HepG2 (cell line): Measurements from ENCODE around the gene AGPAT3. TPM values are rescaled to one million over a fixed set of nuclear protein-coding genes. Genes with fewer than 3 reads are reported as not detected.

ENCODE experiments used
- CEBPB ChIP-seq: IDR thresholded peaks from 2 replicates; pipeline ENCODE4 v1.6.1; 2011; ENCODE audit warnings: low read depth, low read length, improper control_type of control experiment, borderline replicate concordance
- CSRNP1 ChIP-seq: sonication (generic); formaldehyde crosslinking; IDR thresholded peaks from 2 replicates; pipeline ENCODE4 v1.8.1; 2023; ENCODE audit warnings: mild to moderate bottlenecking, missing genetic modification reagents
- HCFC1 ChIP-seq: fragments of 150-350 bp; IDR thresholded peaks from 2 replicates; pipeline ENCODE4 v1.6.1; 2014; ENCODE audit warnings: low read depth, low read length
- HOXA5 ChIP-seq: sonication (generic); formaldehyde crosslinking; IDR thresholded peaks from 2 replicates; pipeline ENCODE4 v1.4.0; 2020; ENCODE audit warnings: missing genetic modification reagents
- KLF9 ChIP-seq: IDR thresholded peaks from 2 replicates; pipeline ENCODE4 v1.6.1; 2016; ENCODE audit warnings: low read depth
- MAFF ChIP-seq: IDR thresholded peaks from 2 replicates; pipeline ENCODE4 v1.6.1; 2011; ENCODE audit warnings: low read depth, low read length, improper control_type of control experiment
- NFAT5 ChIP-seq: sonication (generic); formaldehyde crosslinking; IDR thresholded peaks from 2 replicates; pipeline ENCODE4 v1.4.0; 2020; ENCODE audit warnings: missing genetic modification reagents
- NFE2 ChIP-seq: sonication (generic); formaldehyde crosslinking; IDR thresholded peaks from 2 replicates; pipeline ENCODE4 v1.4.0; 2020; ENCODE audit warnings: missing genetic modification reagents
- PLSCR1 ChIP-seq: sonication (generic); formaldehyde crosslinking; IDR thresholded peaks from 2 replicates; pipeline ENCODE4 v1.5.0; 2020; ENCODE audit warnings: missing genetic modification reagents, mild to moderate bottlenecking, borderline replicate concordance
- RAD51 ChIP-seq: fragments of 450-650 bp; IDR thresholded peaks from 2 replicates; pipeline ENCODE4 v1.6.1; 2016; ENCODE audit warnings: borderline replicate concordance
- ZNF431 ChIP-seq: sonication (generic); formaldehyde crosslinking; IDR thresholded peaks from 2 replicates; pipeline ENCODE4 v1.9.0; 2022; ENCODE audit warnings: missing genetic modification reagents, low read depth, mild to moderate bottlenecking, borderline replicate concordance
- polyA plus RNA-seq, 8 experiments: library from polyadenylated mRNA; depleted of rRNA in 3 of 8; stranded (reverse) in 7 of 8; unstranded in 1 of 8; fragments of >200 nt; fragmentation: Illumina TruSeq in 4 of 8; extraction: Trizol in 4 of 8; gene quantifications; 2 replicates each; pipeline versions ENCODE4 v1.2.1 to v1.2.3, GENCODE V29; 2011 to 2016; ENCODE audit warnings: low read depth in 4 of 8, missing spikeins in 1 of 8, mixed read lengths in 1 of 8; ENCODE audit not compliant: insufficient read depth in 1 of 8
- total RNA-seq, 5 experiments: library from RNA; depleted of rRNA; stranded (reverse); fragments of >200 nt; fragmentation: Illumina TruSeq; extraction: Trizol; gene quantifications; 2 replicates each; pipeline ENCODE4 v1.2.3, GENCODE V29; 2016; ENCODE audit warnings: low read depth in 1 of 5

The AGPAT3 gene
- total and polyA plus RNA-seq, 2 of the 13 experiments (the other 11 are each of a cell fraction or from before 2014, with no cell fraction given), result 32.2 to 54.4 TPM

GRCh38 chr21:43938751-43939442, 73.9 kb downstream of the AGPAT3 start (continued):
- TF ChIP-seq NFAT5 (CRISPR knock-in tag) (peak; percentile 67; the same call in 1 of the 2 replicates), HCFC1 (no peak), RAD51 (no peak; the same call in 1 of the 2 replicates), CEBPB (no peak), PLSCR1 (CRISPR knock-in tag) (no peak), CSRNP1 (no peak), KLF9 (CRISPR knock-in tag) (no peak), MAFF (no peak), ZNF431 (CRISPR knock-in tag) (no peak; the same call in 1 of the 2 replicates), NFE2 (no peak), HOXA5 (0 out of 2 replicates have a peak, but pooled peaks have one; percentile 65)
